Measurements from ENCODE around the gene MED20. TPM values are rescaled to one million over a fixed set of nuclear protein-coding genes. Genes with fewer than 3 reads are reported as not detected.

MED20 gene
- total RNA-seq, 1 experiment from 2014 or later = 24.5 TPM

DNA sequence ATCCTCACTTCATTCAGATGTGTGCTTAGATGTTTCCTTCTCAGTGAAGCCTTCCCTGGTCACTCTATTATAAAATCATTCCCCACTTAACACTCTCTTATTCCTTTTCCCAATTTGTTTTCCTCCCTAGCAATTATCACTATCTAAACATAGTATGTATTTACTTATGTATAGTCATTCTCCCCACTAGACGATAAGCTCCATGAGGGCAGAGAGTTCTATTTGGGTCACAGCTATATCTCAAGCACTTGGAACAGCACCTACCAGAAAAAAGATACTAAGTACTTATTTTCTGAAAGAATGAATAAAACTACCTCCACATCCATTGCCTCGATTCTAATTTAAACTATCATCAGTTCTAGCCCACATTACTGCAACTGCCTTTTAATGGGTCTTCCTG is 62.2 kb downstream of the MED20 start:
- CTCF ChIA-PET = no interaction called here
- intact Hi-C loops (cut with micrococcal nuclease; ENCODE audit: unreplicated experiment) = no loop called here
- no TSS peak for BruUV-seq (replicated peaks)
- TF ChIP-seq, protein P1, sequence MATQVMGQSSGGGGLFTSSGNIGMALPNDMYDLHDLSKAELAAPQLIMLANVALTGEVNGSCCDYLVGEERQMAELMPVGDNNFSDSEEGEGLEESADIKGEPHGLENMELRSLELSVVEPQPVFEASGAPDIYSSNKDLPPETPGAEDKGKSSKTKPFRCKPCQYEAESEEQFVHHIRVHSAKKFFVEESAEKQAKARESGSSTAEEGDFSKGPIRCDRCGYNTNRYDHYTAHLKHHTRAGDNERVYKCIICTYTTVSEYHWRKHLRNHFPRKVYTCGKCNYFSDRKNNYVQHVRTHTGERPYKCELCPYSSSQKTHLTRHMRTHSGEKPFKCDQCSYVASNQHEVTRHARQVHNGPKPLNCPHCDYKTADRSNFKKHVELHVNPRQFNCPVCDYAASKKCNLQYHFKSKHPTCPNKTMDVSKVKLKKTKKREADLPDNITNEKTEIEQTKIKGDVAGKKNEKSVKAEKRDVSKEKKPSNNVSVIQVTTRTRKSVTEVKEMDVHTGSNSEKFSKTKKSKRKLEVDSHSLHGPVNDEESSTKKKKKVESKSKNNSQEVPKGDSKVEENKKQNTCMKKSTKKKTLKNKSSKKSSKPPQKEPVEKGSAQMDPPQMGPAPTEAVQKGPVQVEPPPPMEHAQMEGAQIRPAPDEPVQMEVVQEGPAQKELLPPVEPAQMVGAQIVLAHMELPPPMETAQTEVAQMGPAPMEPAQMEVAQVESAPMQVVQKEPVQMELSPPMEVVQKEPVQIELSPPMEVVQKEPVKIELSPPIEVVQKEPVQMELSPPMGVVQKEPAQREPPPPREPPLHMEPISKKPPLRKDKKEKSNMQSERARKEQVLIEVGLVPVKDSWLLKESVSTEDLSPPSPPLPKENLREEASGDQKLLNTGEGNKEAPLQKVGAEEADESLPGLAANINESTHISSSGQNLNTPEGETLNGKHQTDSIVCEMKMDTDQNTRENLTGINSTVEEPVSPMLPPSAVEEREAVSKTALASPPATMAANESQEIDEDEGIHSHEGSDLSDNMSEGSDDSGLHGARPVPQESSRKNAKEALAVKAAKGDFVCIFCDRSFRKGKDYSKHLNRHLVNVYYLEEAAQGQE (IDR thresholded peaks at IDR 0.05; ENCODE audit: insufficient read depth in 1 of 2, low read depth in 2 of 2, low read length in 1 of 2) = no peak
- TF ChIP-seq, protein P2, sequence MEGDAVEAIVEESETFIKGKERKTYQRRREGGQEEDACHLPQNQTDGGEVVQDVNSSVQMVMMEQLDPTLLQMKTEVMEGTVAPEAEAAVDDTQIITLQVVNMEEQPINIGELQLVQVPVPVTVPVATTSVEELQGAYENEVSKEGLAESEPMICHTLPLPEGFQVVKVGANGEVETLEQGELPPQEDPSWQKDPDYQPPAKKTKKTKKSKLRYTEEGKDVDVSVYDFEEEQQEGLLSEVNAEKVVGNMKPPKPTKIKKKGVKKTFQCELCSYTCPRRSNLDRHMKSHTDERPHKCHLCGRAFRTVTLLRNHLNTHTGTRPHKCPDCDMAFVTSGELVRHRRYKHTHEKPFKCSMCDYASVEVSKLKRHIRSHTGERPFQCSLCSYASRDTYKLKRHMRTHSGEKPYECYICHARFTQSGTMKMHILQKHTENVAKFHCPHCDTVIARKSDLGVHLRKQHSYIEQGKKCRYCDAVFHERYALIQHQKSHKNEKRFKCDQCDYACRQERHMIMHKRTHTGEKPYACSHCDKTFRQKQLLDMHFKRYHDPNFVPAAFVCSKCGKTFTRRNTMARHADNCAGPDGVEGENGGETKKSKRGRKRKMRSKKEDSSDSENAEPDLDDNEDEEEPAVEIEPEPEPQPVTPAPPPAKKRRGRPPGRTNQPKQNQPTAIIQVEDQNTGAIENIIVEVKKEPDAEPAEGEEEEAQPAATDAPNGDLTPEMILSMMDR (IDR thresholded peaks at IDR 0.05) = no peak
- TF ChIP-seq TCF7L2 (IDR thresholded peaks at IDR 0.05; ENCODE audit: low read depth, low read length) (no peak), POLR2AphosphoS5 (IDR thresholded peaks at IDR 0.05; ENCODE audit: low read depth, low read length) (no peak), SIN3A (IDR thresholded peaks at IDR 0.05; ENCODE audit: borderline replicate concordance, insufficient read depth, low read depth, low read length) (no peak)
- no peak for ATAC-seq
- H3K4me3 ChIP-seq (ENCODE audit: low read depth in 2 of 2, low read length in 2 of 2) = no peak overlapping the region
- H3K27ac ChIP-seq (ENCODE audit: low read length) = no peak overlapping the region
- POLR2A ChIA-PET = no interaction called here
- in situ Hi-C loops (cut with HindIII; ENCODE audit: low pct_unique_long_range_greater_than_20kb, low sequenced_read_pairs) = no loop called here
- H3K27me3 ChIP-seq (ENCODE audit: control insufficient read depth, insufficient read depth, low read length) = no peaks in the 10 kb centered on the region
- no peaks in the 10 kb centered on the region for H3K36me3 ChIP-seq (ENCODE audit: control insufficient read depth, insufficient read depth, low read length)
- H3K4me1 ChIP-seq (ENCODE audit: control insufficient read depth, insufficient read depth, low read length) = no peaks in the 10 kb centered on the region
- H3K9me3 ChIP-seq (ENCODE audit: control insufficient read depth, insufficient read depth, low read depth, low read length) = no peaks in the 10 kb centered on the region
- no peak for DNase-seq (ENCODE audit: low read depth, low spot score)

Other genes with a start within 250 kb of the MED20 start
- gene TFEB, start 185.5 kb downstream of the MED20 start, total RNA-seq (2021; ENCODE audit: unreplicated experiment) = 13.3 TPM
- 0.18 TPM for gene PGC, start 173.7 kb downstream of the MED20 start, total RNA-seq (2021; ENCODE audit: unreplicated experiment)
- 3.0 TPM for gene FRS3, start 141.2 kb downstream of the MED20 start, total RNA-seq (2021; ENCODE audit: unreplicated experiment)
- gene PRICKLE4, start 140.4 kb downstream of the MED20 start, total RNA-seq (2021; ENCODE audit: unreplicated experiment) = 1.6 TPM
- 234 TPM for gene TOMM6, start 133.4 kb downstream of the MED20 start, total RNA-seq (2021; ENCODE audit: unreplicated experiment)
- gene USP49, start 25.8 kb downstream of the MED20 start, total RNA-seq (2021; ENCODE audit: unreplicated experiment) = 5.4 TPM
- gene BYSL, start 360 bp upstream of the MED20 start, total RNA-seq (2021; ENCODE audit: unreplicated experiment) = 49.1 TPM
- 36.8 TPM for gene CCND3, start 20.7 kb upstream of the MED20 start, total RNA-seq (2021; ENCODE audit: unreplicated experiment)
- 35.5 TPM for gene TAF8, start 129.4 kb upstream of the MED20 start, total RNA-seq (2021; ENCODE audit: unreplicated experiment)
- 12.9 TPM for gene C6orf132, start 221.5 kb upstream of the MED20 start, total RNA-seq (2021; ENCODE audit: unreplicated experiment)

Data from Panc1 (cell line).